A549 (cell line): ENCODE results near the gene PRKCE. TPM values are rescaled to one million over a fixed set of nuclear protein-coding genes. Genes with fewer than 3 reads are reported as not detected.
A peak's percentile ranks its signal among the peaks of the same experiment; 100 is the strongest.

Experiments used
- ATAC-seq, 2 experiments: fragments of 200-7000 bp in 1 of 2; fragments of >200 bp in 1 of 2; cut with Nextera tagmentation in 1 of 2; cut with Tn5 transposase in 1 of 2; 3 replicates each; pipeline versions ENCODE4 v1.8.0 to v1.9.1; 2018 to 2020; ENCODE audit warnings: mild to moderate bottlenecking in 1 of 2, moderate library complexity in 1 of 2
- CTCF ChIA-PET: fragments of 300-600 bp; sonication (Branson Sonifier 250); formaldehyde crosslinking; extraction: SDS; loops from one replicate; lab custom pipeline; 2021; ENCODE audit warnings: antibody characterized with exemption, inconsistent platforms; lab: Yijun Ruan, JAX
- POLR2A ChIA-PET: fragments of 350-600 bp; formaldehyde crosslinking; extraction: SDS; loops from one replicate; lab custom pipeline; 2021; ENCODE audit warnings: antibody characterized with exemption, inconsistent platforms; lab: Yijun Ruan, JAX
- DNase-seq, 2 experiments: peaks; one replicate each; pipeline versions ENCODE4 v3.0.0 to v3.0.0-alpha.2; 2011 to 2016; ENCODE audit warnings: low read depth in 1 of 2, low spot score in 1 of 2
- FAIRE-seq: peaks from 2 replicates; lab custom pipeline; 2011; peaks lifted over from hg19 to GRCh38; lab: Jason Lieb, UNC
- H3K27ac ChIP-seq, 2 experiments: fragments of >200 bp; sonication (Bioruptor Twin); formaldehyde crosslinking; 3 replicates each; pipeline ENCODE4 v1.5.1; 2016 to 2017
- H3K4me1 ChIP-seq: fragments of >200 bp; sonication (Bioruptor Twin); formaldehyde crosslinking; 3 replicates; pipeline ENCODE4 v1.6.1; 2016
- H3K4me2 ChIP-seq: fragments of >200 bp; sonication (Bioruptor Twin); formaldehyde crosslinking; 3 replicates; pipeline ENCODE4 v1.6.1; 2016
- H3K4me3 ChIP-seq: fragments of >200 bp; sonication (Bioruptor Twin); formaldehyde crosslinking; 3 replicates; pipeline ENCODE4 v1.5.1; 2016
- H3K9me3 ChIP-seq: fragments of >200 bp; sonication (Bioruptor Twin); formaldehyde crosslinking; 3 replicates; pipeline ENCODE4 v1.6.1; 2016
- CBX8 ChIP-seq: fragments of 200-600 bp; sonication (generic); IDR thresholded peaks from 2 replicates; pipeline ENCODE4 v1.6.1; 2016
- CEBPB ChIP-seq, 2 experiments: fragments of >200 bp in 1 of 2; sonication (Bioruptor Twin) in 1 of 2; formaldehyde crosslinking in 1 of 2; IDR thresholded peaks; 2 replicates each; pipeline ENCODE4 v1.6.1; 2012 to 2016
- CHD2 ChIP-seq: fragments of 150-350 bp; IDR thresholded peaks from 2 replicates; pipeline ENCODE4 v1.6.1; 2014; ENCODE audit warnings: low read length; ENCODE audit not compliant: partially characterized antibody
- FOSB ChIP-seq: fragments of 250-450 bp; sonication (Bioruptor Pico); IDR thresholded peaks from 2 replicates; pipeline ENCODE4 v1.5.0; 2020; ENCODE audit warnings: mild to moderate bottlenecking, moderate library complexity
- FOXS1 ChIP-seq: fragments of 250-450 bp; sonication (Bioruptor Pico); IDR thresholded peaks from 2 replicates; pipeline ENCODE4 v1.5.0; 2020; ENCODE audit warnings: mild to moderate bottlenecking, moderate library complexity
- GATA3 ChIP-seq: IDR thresholded peaks from 2 replicates; pipeline ENCODE4 v1.6.1; 2012; ENCODE audit warnings: borderline replicate concordance
- HDAC2 ChIP-seq: fragments of 200-600 bp; sonication (generic); IDR thresholded peaks from 2 replicates; pipeline ENCODE4 v1.6.1; 2016
- HEYL ChIP-seq: fragments of 250-450 bp; sonication (Bioruptor Pico); IDR thresholded peaks from 2 replicates; pipeline ENCODE4 v1.8.0; 2021; ENCODE audit warnings: mild to moderate bottlenecking, moderate library complexity
- HOXB13 ChIP-seq: fragments of 250-450 bp; sonication (Bioruptor Pico); IDR thresholded peaks from 2 replicates; pipeline ENCODE4 v1.5.0; 2020; ENCODE audit warnings: low read depth, mild to moderate bottlenecking, moderate library complexity
- JUN ChIP-seq, 2 experiments: fragments of >200 bp; sonication (Bioruptor Twin); formaldehyde crosslinking; IDR thresholded peaks; 2 replicates in 1 of 2; 3 replicates in 1 of 2; pipeline ENCODE4 v1.6.1; 2016 to 2017
- KDM1A ChIP-seq: fragments of 200-600 bp; sonication (generic); IDR thresholded peaks from 2 replicates; pipeline ENCODE4 v1.6.1; 2016; ENCODE audit warnings: low read depth, mild to moderate bottlenecking
- KDM5A ChIP-seq: fragments of 200-600 bp; sonication (generic); IDR thresholded peaks from 2 replicates; pipeline ENCODE4 v1.6.1; 2016; ENCODE audit warnings: antibody characterized with exemption, mild to moderate bottlenecking
- MAZ ChIP-seq: fragments of 150-350 bp; IDR thresholded peaks from 2 replicates; pipeline ENCODE4 v1.6.1; 2014; ENCODE audit warnings: antibody characterized with exemption, low read depth, low read length, borderline replicate concordance
- MYC ChIP-seq: IDR thresholded peaks from 2 replicates; pipeline ENCODE4 v1.6.1; 2012; ENCODE audit warnings: mild to moderate bottlenecking, inconsistent platforms, low read length, improper control_type of control experiment, borderline replicate concordance
- NFE2L2 ChIP-seq: fragments of 150-350 bp; conservative IDR thresholded peaks from 2 replicates; pipeline ENCODE4 v1.6.1; 2014; ENCODE audit warnings: low read length
- POLR2AphosphoS2 ChIP-seq: conservative IDR thresholded peaks from 2 replicates; pipeline ENCODE4 v1.6.1; 2012; ENCODE audit warnings: low read length, improper control_type of control experiment, inconsistent platforms
- RAD21 ChIP-seq, 2 experiments: fragments of >200 bp in 1 of 2; sonication (Bioruptor Twin) in 1 of 2; formaldehyde crosslinking in 1 of 2; IDR thresholded peaks in 1 of 2; conservative IDR thresholded peaks in 1 of 2; 2 replicates in 1 of 2; 3 replicates in 1 of 2; pipeline ENCODE4 v1.6.1; 2012 to 2018; ENCODE audit warnings: inconsistent platforms in 1 of 2
- RARB ChIP-seq: fragments of 250-450 bp; sonication (Bioruptor Pico); IDR thresholded peaks from 2 replicates; pipeline ENCODE4 v1.8.0; 2021; ENCODE audit warnings: mild to moderate bottlenecking, moderate library complexity
- RFX5 ChIP-seq: fragments of 450-650 bp; IDR thresholded peaks from 2 replicates; pipeline ENCODE4 v1.7.1; 2014; ENCODE audit warnings: antibody characterized with exemption, mild to moderate bottlenecking, moderate library complexity
- TFCP2L1 ChIP-seq: fragments of 250-450 bp; sonication (Bioruptor Pico); IDR thresholded peaks from 2 replicates; pipeline ENCODE4 v1.5.0; 2021; ENCODE audit warnings: mild to moderate bottlenecking
- ZFP36 ChIP-seq: fragments of 450-650 bp; IDR thresholded peaks from 2 replicates; pipeline ENCODE4 v1.6.1; 2014; ENCODE audit warnings: borderline replicate concordance; ENCODE audit not compliant: partially characterized antibody
- ZNF302 ChIP-seq: fragments of 250-450 bp; sonication (Bioruptor Pico); IDR thresholded peaks from 2 replicates; pipeline ENCODE4 v1.9.0; 2021; ENCODE audit warnings: inconsistent platforms, mild to moderate bottlenecking, moderate library complexity
- WGBS: methylation state at CpG from one replicate; pipeline ENCODE4 v1.1.6; 2017; ENCODE audit errors: missing lambda C conversion rate; 5-methylcytosine and 5-hydroxymethylcytosine counted together
- polyA plus RNA-seq, 4 experiments: library from polyadenylated mRNA; depleted of rRNA in 3 of 4; stranded (reverse); fragments of >200 nt; fragmentation: RNase III in 1 of 4; extraction: RNeasy Plus Mini Kit Qiagen cat#74134 plus additional on column Dnase treatment in 1 of 4; gene quantifications; 2 replicates in 3 of 4; 3 replicates in 1 of 4; pipeline ENCODE4 v1.2.3, GENCODE V29; 2011 to 2017
- TF ChIP-seq, protein P1 (sequence below): fragments of >200 bp; sonication (Bioruptor Twin); formaldehyde crosslinking; IDR thresholded peaks from 2 replicates; pipeline ENCODE4 v1.6.1; 2016
- TF ChIP-seq, protein P2 (sequence below): fragments of 250-450 bp; sonication (Bioruptor Pico); IDR thresholded peaks from 2 replicates; pipeline ENCODE4 v1.5.0; 2020; ENCODE audit warnings: low read depth, mild to moderate bottlenecking, moderate library complexity
- TF ChIP-seq, protein P3 (sequence below): fragments of 150-350 bp; IDR thresholded peaks from 2 replicates; pipeline ENCODE4 v1.6.1; 2014; ENCODE audit warnings: low read depth, mild to moderate bottlenecking, low read length
- TF ChIP-seq, protein P4 (sequence below): IDR thresholded peaks from 2 replicates; pipeline ENCODE4 v1.6.1; 2012
- TF ChIP-seq, protein P5 (sequence below): IDR thresholded peaks from 2 replicates; pipeline ENCODE4 v1.6.1; 2012; ENCODE audit warnings: low read depth, borderline replicate concordance
- TF ChIP-seq, protein P6 (sequence below): fragments of >200 bp; sonication (Bioruptor Twin); formaldehyde crosslinking; IDR thresholded peaks from 3 replicates; pipeline ENCODE4 v1.5.1; 2016

The PRKCE gene
- polyA plus RNA-seq, 2 of the 4 experiments (the other 2 are of a cell fraction): 11.5 to 12.0 TPM

DNA sequence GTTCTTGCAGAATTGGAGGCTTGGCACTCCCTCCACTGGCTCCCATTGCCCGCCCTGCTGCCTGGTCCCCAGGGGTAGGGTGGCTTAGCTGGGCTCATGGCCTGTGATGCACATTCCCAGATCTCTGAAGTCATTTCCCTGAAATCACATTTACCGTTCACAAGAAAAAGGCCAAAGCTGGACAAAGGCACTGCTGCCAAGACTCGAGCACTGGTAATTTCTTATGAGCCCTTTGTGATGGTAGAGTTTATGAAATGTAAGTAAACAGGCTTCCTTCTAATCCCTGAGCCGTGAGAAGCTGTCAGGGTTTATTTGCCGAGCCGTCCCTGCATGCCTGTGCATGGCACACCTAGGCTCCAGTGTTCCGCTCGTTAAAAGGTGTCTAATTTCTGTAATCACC, 398.6 kb downstream of the PRKCE start:
- POLR2A ChIA-PET: no interaction called here
- FAIRE-seq (no peak), ATAC-seq (no peak), DNase-seq (no peak)
- WGBS: 94% methylated on average over 8 of the region's 8 CpGs
- Histone ChIP-seq H3K27ac (no peak overlapping the region), H3K4me2 (no peak overlapping the region), H3K4me1 (no peaks in the 10 kb centered on the region), H3K4me3 (no peak overlapping the region), H3K9me3 (no peaks in the 10 kb centered on the region)
- CTCF ChIA-PET: interaction anchor here (0.6 to 3.4 kb wide), 3 partner anchors 13 to 39 kb away, joined by 3 to 25 read pairs (median 9); no protein-coding TSS in a partner anchor
- TF ChIP-seq MYC: no peak
- no peak for TF ChIP-seq RAD21 (conservative IDR thresholded peaks at IDR 0.05 in 1 of 2, IDR thresholded peaks at IDR 0.05 in 1 of 2)
- TF ChIP-seq RARB: no peak
- no peak for TF ChIP-seq HEYL (CRISPR knock-in tag)
- TF ChIP-seq GATA3: no peak
- TF ChIP-seq JUN (IDR thresholded peaks at IDR 0.05): no peak
- no peak for TF ChIP-seq FOXS1 (CRISPR knock-in tag)
- no peak for TF ChIP-seq MAZ
- TF ChIP-seq, protein P1, sequence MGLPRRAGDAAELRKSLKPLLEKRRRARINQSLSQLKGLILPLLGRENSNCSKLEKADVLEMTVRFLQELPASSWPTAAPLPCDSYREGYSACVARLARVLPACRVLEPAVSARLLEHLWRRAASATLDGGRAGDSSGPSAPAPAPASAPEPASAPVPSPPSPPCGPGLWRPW: no peak
- TF ChIP-seq HDAC2: no peak
- TF ChIP-seq, protein P2, sequence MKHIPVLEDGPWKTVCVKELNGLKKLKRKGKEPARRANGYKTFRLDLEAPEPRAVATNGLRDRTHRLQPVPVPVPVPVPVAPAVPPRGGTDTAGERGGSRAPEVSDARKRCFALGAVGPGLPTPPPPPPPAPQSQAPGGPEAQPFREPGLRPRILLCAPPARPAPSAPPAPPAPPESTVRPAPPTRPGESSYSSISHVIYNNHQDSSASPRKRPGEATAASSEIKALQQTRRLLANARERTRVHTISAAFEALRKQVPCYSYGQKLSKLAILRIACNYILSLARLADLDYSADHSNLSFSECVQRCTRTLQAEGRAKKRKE (CRISPR knock-in tag): no peak

DNA sequence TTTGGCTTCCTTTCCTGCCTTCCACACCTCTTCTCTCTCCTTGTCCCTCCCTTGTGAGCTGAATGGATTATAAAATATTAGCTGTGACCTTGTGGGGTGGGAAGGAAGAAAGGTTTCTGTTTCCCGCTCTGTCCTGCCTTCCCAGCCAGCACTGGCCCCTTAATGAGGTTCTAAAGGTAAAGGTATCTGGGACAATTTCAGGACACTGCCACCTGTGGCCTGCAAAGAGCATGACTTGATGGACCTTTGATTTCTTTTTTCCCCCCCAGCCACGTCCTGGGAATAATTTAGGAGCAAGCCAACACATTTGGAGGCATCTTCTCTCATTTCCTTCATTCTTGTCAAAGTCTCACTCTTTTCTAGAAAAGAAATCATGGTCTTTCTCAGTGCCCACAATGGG, 399.0 kb downstream of the PRKCE start:
- POLR2A ChIA-PET: no interaction called here

More for the DNA sequence above, 399.0 kb downstream of the PRKCE start:
- 79% methylated on average over 2 of the region's 2 CpGs for WGBS
- no peaks in the 10 kb centered on the region for H3K9me3 ChIP-seq
- ATAC-seq (peak in 1 of 2 experiments; percentile 46; a peak in 1 of 6 replicates), DNase-seq (no peak), FAIRE-seq (no peak)
- no peak overlapping the region for H3K27ac ChIP-seq
- H3K4me1 ChIP-seq: no peaks in the 10 kb centered on the region
- CTCF ChIA-PET: interaction anchor here (0.8 to 3.4 kb wide), 3 partner anchors 13 to 87 kb away, joined by 3 to 25 read pairs (median 9); no protein-coding TSS in a partner anchor
- H3K4me2 ChIP-seq: no peak overlapping the region
- H3K4me3 ChIP-seq: no peak overlapping the region
- TF ChIP-seq, protein P3, sequence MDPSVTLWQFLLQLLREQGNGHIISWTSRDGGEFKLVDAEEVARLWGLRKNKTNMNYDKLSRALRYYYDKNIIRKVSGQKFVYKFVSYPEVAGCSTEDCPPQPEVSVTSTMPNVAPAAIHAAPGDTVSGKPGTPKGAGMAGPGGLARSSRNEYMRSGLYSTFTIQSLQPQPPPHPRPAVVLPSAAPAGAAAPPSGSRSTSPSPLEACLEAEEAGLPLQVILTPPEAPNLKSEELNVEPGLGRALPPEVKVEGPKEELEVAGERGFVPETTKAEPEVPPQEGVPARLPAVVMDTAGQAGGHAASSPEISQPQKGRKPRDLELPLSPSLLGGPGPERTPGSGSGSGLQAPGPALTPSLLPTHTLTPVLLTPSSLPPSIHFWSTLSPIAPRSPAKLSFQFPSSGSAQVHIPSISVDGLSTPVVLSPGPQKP: no peak
- TF ChIP-seq KDM5A: no peak
- TF ChIP-seq, protein P4, sequence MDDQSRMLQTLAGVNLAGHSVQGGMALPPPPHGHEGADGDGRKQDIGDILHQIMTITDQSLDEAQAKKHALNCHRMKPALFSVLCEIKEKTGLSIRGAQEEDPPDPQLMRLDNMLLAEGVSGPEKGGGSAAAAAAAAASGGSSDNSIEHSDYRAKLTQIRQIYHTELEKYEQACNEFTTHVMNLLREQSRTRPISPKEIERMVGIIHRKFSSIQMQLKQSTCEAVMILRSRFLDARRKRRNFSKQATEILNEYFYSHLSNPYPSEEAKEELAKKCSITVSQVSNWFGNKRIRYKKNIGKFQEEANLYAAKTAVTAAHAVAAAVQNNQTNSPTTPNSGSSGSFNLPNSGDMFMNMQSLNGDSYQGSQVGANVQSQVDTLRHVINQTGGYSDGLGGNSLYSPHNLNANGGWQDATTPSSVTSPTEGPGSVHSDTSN: no peak
- no peak for TF ChIP-seq HOXB13 (CRISPR knock-in tag)
- TF ChIP-seq FOSB: no peak
- TF ChIP-seq KDM1A: no peak
- no peak for TF ChIP-seq RFX5
- no peak for TF ChIP-seq ZFP36
- TF ChIP-seq HDAC2: no peak
- no peak for TF ChIP-seq ZNF302 (CRISPR knock-in tag)
- TF ChIP-seq CBX8: no peak
- no peak for TF ChIP-seq CHD2
- TF ChIP-seq, protein P1: no peak
- no peak for TF ChIP-seq POLR2AphosphoS2
- TF ChIP-seq TFCP2L1 (CRISPR knock-in tag): no peak
- no peak for TF ChIP-seq NFE2L2
- TF ChIP-seq, protein P5, sequence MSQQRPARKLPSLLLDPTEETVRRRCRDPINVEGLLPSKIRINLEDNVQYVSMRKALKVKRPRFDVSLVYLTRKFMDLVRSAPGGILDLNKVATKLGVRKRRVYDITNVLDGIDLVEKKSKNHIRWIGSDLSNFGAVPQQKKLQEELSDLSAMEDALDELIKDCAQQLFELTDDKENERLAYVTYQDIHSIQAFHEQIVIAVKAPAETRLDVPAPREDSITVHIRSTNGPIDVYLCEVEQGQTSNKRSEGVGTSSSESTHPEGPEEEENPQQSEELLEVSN: no peak
- TF ChIP-seq CEBPB (IDR thresholded peaks at IDR 0.05): no peak
- no peak for TF ChIP-seq MAZ
- TF ChIP-seq, protein P6, sequence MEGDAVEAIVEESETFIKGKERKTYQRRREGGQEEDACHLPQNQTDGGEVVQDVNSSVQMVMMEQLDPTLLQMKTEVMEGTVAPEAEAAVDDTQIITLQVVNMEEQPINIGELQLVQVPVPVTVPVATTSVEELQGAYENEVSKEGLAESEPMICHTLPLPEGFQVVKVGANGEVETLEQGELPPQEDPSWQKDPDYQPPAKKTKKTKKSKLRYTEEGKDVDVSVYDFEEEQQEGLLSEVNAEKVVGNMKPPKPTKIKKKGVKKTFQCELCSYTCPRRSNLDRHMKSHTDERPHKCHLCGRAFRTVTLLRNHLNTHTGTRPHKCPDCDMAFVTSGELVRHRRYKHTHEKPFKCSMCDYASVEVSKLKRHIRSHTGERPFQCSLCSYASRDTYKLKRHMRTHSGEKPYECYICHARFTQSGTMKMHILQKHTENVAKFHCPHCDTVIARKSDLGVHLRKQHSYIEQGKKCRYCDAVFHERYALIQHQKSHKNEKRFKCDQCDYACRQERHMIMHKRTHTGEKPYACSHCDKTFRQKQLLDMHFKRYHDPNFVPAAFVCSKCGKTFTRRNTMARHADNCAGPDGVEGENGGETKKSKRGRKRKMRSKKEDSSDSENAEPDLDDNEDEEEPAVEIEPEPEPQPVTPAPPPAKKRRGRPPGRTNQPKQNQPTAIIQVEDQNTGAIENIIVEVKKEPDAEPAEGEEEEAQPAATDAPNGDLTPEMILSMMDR: no peak
